ENCODE measurements around the gene FGF6. TPM values are rescaled to one million over a fixed set of nuclear protein-coding genes. Genes with fewer than 3 reads are reported as not detected.

FGF6 gene
- total RNA-seq, 1 experiment from 2014 or later, result not detected

GRCh38 chr12:4439736-4440135 lies 5.9 kb downstream of the FGF6 start:
- no peaks in the 10 kb centered on the region for H3K4me1 ChIP-seq (ENCODE audit: control insufficient read depth, insufficient read depth, low read length)
- H3K36me3 ChIP-seq (ENCODE audit: control insufficient read depth, insufficient read depth, low read length), result no peaks in the 10 kb centered on the region
- no peaks in the 10 kb centered on the region for H3K27me3 ChIP-seq (ENCODE audit: control insufficient read depth, insufficient read depth, low read length)
- no peak for TF ChIP-seq SIN3A (IDR thresholded peaks at IDR 0.05; ENCODE audit: borderline replicate concordance, insufficient read depth, low read depth, low read length)
- no peak for TF ChIP-seq TCF7L2 (IDR thresholded peaks at IDR 0.05; ENCODE audit: low read depth, low read length)
- TF ChIP-seq POLR2AphosphoS5 (IDR thresholded peaks at IDR 0.05; ENCODE audit: low read depth, low read length), result no peak
- no peak for TF ChIP-seq CTCF (IDR thresholded peaks at IDR 0.05)
- TF ChIP-seq REST (IDR thresholded peaks at IDR 0.05; ENCODE audit: insufficient read depth in 1 of 2, low read depth in 2 of 2, low read length in 1 of 2), result no peak
- ChIA-PET CTCF (no interaction called here), POLR2A (no interaction called here)
- H3K9me3 ChIP-seq (ENCODE audit: control insufficient read depth, insufficient read depth, low read depth, low read length), result no peaks in the 10 kb centered on the region
- intact Hi-C loops (cut with micrococcal nuclease; ENCODE audit: unreplicated experiment) (no loop called here), in situ Hi-C loops (cut with HindIII; ENCODE audit: low pct_unique_long_range_greater_than_20kb, low sequenced_read_pairs) (no loop called here)
- H3K27ac ChIP-seq (ENCODE audit: low read length), result no peak overlapping the region
- BruUV-seq (replicated peaks), result no TSS peak
- H3K4me3 ChIP-seq (ENCODE audit: low read depth in 2 of 2, low read length in 2 of 2), result no peak overlapping the region
- DNase-seq (ENCODE audit: low read depth, low spot score) (no peak), ATAC-seq (no peak)

DNA sequence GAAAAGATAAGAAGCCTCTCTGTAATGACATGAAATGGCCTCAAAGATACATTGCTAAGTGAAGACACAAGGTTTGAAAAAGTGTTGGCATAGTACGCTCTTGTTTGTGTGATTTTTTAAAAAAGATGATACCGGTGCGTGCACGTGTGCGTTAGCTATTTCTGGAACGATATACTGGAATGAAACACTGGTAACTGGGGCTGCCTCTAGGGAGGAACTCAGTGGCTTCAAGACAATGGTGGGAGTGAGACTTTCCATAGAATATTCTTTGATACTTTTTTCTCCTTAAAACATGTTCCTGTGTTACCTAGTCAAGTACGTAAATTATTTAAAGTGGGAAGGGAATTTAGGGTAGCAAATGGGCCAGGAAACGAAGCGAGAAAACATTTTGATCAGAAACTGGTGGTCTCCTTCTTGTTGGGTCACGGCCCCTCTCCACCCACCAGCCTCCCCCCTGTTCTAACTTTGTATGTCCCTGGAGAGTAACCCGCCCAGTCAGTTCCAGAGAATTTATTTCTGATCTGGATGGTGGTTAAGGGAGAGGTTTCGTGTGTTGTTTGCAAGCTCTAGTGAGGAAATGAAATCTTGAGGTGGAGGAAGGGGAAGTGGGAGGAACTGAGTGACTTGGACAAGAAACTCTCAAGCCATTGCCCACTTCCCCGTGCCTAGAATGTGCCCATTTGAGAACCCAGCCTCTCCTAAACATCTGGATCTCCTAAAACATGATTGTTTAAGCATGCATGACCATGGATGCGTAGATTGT lies 6.6 kb downstream of the FGF6 start:
- no TSS peak for BruUV-seq (replicated peaks)
- in situ Hi-C loops (cut with HindIII; ENCODE audit: low pct_unique_long_range_greater_than_20kb, low sequenced_read_pairs) (no loop called here), intact Hi-C loops (cut with micrococcal nuclease; ENCODE audit: unreplicated experiment) (no loop called here)
- Histone ChIP-seq H3K4me3 (ENCODE audit: low read depth in 2 of 2, low read length in 2 of 2) (no peak overlapping the region), H3K36me3 (ENCODE audit: control insufficient read depth, insufficient read depth, low read length) (no peaks in the 10 kb centered on the region), H3K4me1 (ENCODE audit: control insufficient read depth, insufficient read depth, low read length) (no peaks in the 10 kb centered on the region), H3K27ac (ENCODE audit: low read length) (no peak overlapping the region), H3K27me3 (ENCODE audit: control insufficient read depth, insufficient read depth, low read length) (no peaks in the 10 kb centered on the region), H3K9me3 (ENCODE audit: control insufficient read depth, insufficient read depth, low read depth, low read length) (no peaks in the 10 kb centered on the region)
- no peak for ATAC-seq
- no peak for DNase-seq (ENCODE audit: low read depth, low spot score)
- CTCF ChIA-PET, result no interaction called here
- POLR2A ChIA-PET, result no interaction called here
- TF ChIP-seq SIN3A (IDR thresholded peaks at IDR 0.05; ENCODE audit: borderline replicate concordance, insufficient read depth, low read depth, low read length) (no peak), POLR2AphosphoS5 (IDR thresholded peaks at IDR 0.05; ENCODE audit: low read depth, low read length) (no peak), TCF7L2 (IDR thresholded peaks at IDR 0.05; ENCODE audit: low read depth, low read length) (no peak), REST (IDR thresholded peaks at IDR 0.05; ENCODE audit: insufficient read depth in 1 of 2, low read depth in 2 of 2, low read length in 1 of 2) (no peak), CTCF (IDR thresholded peaks at IDR 0.05) (no peak)
